ENCODE results near the gene MASTL. TPM values are rescaled to one million over a fixed set of nuclear protein-coding genes. Genes with fewer than 3 reads are reported as not detected.

MASTL gene
- total RNA-seq, 3 donors from 2014 or later (not counting 1 experiment from before 2014, with no cell fraction given) = 10.1 to 21.2 (median 11.5) TPM

DNA sequence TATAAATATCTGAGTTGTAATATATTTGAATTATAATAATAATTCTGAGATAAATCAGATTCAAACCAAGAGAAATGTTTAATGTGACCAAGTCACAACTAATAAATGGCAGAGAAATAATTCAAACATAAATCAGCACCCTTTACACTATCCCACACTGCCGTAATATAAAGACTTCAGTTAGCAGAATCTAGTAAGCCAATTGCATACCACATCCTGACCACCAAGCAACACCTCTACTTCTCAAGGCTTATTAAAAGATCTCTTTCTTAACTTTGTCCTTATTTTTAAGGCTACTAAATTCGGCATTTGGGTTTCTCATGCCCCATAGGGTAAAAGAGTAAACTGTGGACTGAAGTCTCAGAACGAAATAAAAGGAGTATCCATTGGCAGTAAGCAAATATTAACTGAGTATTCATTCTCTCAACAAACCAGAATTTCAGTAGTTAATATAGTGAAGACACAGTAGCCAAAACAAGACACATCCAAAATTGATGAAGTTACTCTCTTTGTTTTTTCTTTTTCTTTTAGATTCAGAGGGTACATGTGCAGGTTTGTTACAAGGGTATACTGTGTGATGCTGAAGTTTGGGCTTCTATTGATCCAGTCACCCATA, 70.6 kb downstream of the MASTL start:
- Mint-ChIP-seq H3K9me3 (no peaks in the 10 kb centered on the region), H3K4me1 (peaks cover 22 to 29% of the 10 kb centered on the region in 2 donors), H3K36me3 (no peaks in the 10 kb centered on the region), H3K4me3 (peak overlapping the region; percentile 82), H3K27ac (peak overlapping the region; percentile 86 to 90), H3K27me3 (ENCODE audit: low read depth in 2 of 2) (no peaks in the 10 kb centered on the region)
- intact Hi-C loops (cut with micrococcal nuclease) = loop anchor here (1.0 to 10.0 kb wide), 4 partner anchors 15 to 371 kb away; partner anchors contain the start of genes ACBD5, ANKRD26 and MASTL
- Histone ChIP-seq H3K4me1 (ENCODE audit: control insufficient read depth, insufficient read depth, low read length) (peaks cover 32% of the 10 kb centered on the region), H3K27ac (ENCODE audit: low read length) (peak overlapping the region; percentile 50), H3K27me3 (ENCODE audit: control insufficient read depth, insufficient read depth, low read length) (no peaks in the 10 kb centered on the region), H3K4me3 (ENCODE audit: low read length) (peak overlapping the region; percentile 1), H3K9me3 (ENCODE audit: control insufficient read depth, insufficient read depth, low read length) (no peaks in the 10 kb centered on the region), H3K36me3 (ENCODE audit: control insufficient read depth, insufficient read depth, low read length) (peaks cover 45% of the 10 kb centered on the region)
- peak; percentile 74 to 90 (median 87) for ATAC-seq
- peak in 1 of 2 donors; percentile 70 for DNase-seq
- TF ChIP-seq, protein P1, sequence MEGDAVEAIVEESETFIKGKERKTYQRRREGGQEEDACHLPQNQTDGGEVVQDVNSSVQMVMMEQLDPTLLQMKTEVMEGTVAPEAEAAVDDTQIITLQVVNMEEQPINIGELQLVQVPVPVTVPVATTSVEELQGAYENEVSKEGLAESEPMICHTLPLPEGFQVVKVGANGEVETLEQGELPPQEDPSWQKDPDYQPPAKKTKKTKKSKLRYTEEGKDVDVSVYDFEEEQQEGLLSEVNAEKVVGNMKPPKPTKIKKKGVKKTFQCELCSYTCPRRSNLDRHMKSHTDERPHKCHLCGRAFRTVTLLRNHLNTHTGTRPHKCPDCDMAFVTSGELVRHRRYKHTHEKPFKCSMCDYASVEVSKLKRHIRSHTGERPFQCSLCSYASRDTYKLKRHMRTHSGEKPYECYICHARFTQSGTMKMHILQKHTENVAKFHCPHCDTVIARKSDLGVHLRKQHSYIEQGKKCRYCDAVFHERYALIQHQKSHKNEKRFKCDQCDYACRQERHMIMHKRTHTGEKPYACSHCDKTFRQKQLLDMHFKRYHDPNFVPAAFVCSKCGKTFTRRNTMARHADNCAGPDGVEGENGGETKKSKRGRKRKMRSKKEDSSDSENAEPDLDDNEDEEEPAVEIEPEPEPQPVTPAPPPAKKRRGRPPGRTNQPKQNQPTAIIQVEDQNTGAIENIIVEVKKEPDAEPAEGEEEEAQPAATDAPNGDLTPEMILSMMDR (IDR thresholded peaks at IDR 0.05) = no peak
- 17% methylated on average over 1 of the region's 3 CpGs for WGBS (ENCODE audit: insufficient coverage)

DNA sequence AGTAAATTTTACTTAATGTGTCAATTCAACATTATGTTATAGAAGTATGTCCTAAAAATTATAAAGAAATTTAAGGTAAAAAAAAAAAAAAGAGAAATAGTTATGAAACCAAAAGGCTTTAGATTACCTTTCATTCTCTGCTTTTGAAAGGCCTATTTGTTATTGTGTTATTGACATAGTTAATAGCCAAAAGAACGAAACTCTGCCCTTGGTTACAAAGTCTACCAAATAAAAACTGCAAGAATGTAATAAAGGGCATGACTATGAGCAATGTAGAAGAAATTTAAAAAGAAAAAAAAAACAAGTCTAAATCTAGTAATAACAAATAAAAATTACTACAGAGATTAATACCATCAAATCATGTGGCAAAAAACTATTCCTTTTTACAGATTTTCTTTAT, 74.9 kb downstream of the MASTL start:
- Mint-ChIP-seq H3K9me3 (no peaks in the 10 kb centered on the region), H3K27me3 (ENCODE audit: low read depth in 2 of 2) (no peaks in the 10 kb centered on the region), H3K4me1 (peaks cover 17 to 24% of the 10 kb centered on the region in 2 donors), H3K36me3 (no peaks in the 10 kb centered on the region), H3K27ac (no peak overlapping the region), H3K4me3 (no peak overlapping the region)
- Histone ChIP-seq H3K4me3 (ENCODE audit: low read length) (no peak overlapping the region), H3K9me3 (ENCODE audit: control insufficient read depth, insufficient read depth, low read length) (no peaks in the 10 kb centered on the region), H3K27me3 (ENCODE audit: control insufficient read depth, insufficient read depth, low read length) (no peaks in the 10 kb centered on the region), H3K4me1 (ENCODE audit: control insufficient read depth, insufficient read depth, low read length) (peaks cover 17% of the 10 kb centered on the region), H3K27ac (ENCODE audit: low read length) (no peak overlapping the region), H3K36me3 (ENCODE audit: control insufficient read depth, insufficient read depth, low read length) (peaks cover 50% of the 10 kb centered on the region)
- DNase-seq (no peak), ATAC-seq (no peak)
- TF ChIP-seq, protein P1 (IDR thresholded peaks at IDR 0.05) = no peak
- WGBS (ENCODE audit: insufficient coverage) = no CpG with 5 or more reads among the region's 1 CpG
- intact Hi-C loops (cut with micrococcal nuclease) = no loop called here

DNA sequence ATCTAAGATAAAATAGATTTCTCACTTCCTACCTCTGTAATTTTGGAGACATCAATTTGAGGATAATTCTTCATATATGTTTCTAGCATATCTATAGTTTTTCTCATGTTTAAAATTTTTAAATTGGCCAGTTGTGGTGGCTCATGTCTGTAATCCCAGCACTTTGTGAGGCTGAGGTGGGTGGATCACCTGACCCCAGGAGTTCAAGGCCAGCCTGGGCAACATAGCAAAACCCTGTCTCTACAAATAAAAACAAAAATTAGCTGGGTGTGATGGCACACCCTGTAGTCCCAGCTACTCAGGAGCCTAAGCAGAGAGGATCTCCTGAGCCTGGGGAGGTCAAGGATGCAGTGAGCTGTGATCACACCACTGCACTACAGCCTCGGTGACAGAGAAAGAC, 80.6 kb downstream of the MASTL start:
- WGBS (ENCODE audit: insufficient coverage) = no CpG with 5 or more reads among the region's 1 CpG
- Histone ChIP-seq H3K36me3 (ENCODE audit: control insufficient read depth, insufficient read depth, low read length) (peaks cover 31% of the 10 kb centered on the region), H3K27ac (ENCODE audit: low read length) (no peak overlapping the region), H3K4me1 (ENCODE audit: control insufficient read depth, insufficient read depth, low read length) (peaks cover 22% of the 10 kb centered on the region), H3K27me3 (ENCODE audit: control insufficient read depth, insufficient read depth, low read length) (no peaks in the 10 kb centered on the region), H3K4me3 (ENCODE audit: low read length) (no peak overlapping the region), H3K9me3 (ENCODE audit: control insufficient read depth, insufficient read depth, low read length) (no peaks in the 10 kb centered on the region)
- no peak for ATAC-seq
- Mint-ChIP-seq H3K4me1 (peaks cover 18 to 23% of the 10 kb centered on the region in 2 donors), H3K36me3 (no peaks in the 10 kb centered on the region), H3K9me3 (no peaks in the 10 kb centered on the region), H3K27ac (no peak overlapping the region), H3K27me3 (ENCODE audit: low read depth in 2 of 2) (no peaks in the 10 kb centered on the region), H3K4me3 (no peak overlapping the region)
- intact Hi-C loops (cut with micrococcal nuclease) = no loop called here
- TF ChIP-seq, protein P1 (IDR thresholded peaks at IDR 0.05) = no peak
- no peak for DNase-seq

Other genes with a start within 250 kb of the MASTL start
- 10 to 100 TPM in 1 of 3 donors, 1 to 10 TPM in 2; 7.0 to 10.8 (median 9.2) TPM for gene ANKRD26, start 54.9 kb upstream of the MASTL start, total RNA-seq
- gene YME1L1, start 968 bp upstream of the MASTL start, total RNA-seq = 100 to 1,000 TPM; 124 to 132 (median 127) TPM
- gene ACBD5, start 85.4 kb downstream of the MASTL start, total RNA-seq = 10 to 100 TPM; 38.2 to 58.8 (median 47.4) TPM